Panc1 (cell line): ENCODE results near the gene POU2F1. TPM values are rescaled to one million over a fixed set of nuclear protein-coding genes. Genes with fewer than 3 reads are reported as not detected.

ENCODE experiments used
- ATAC-seq: fragments of 200-7000 bp; cut with Tn5 transposase; 2 replicates; pipeline ENCODE4 v1.9.1; 2020; ENCODE audit warnings: mild to moderate bottlenecking, moderate library complexity
- BruUV-seq: library from RNA; stranded (reverse); fragments of 400-500 nt; replicated peaks from 2 replicates; lab custom pipeline; 2021; lab: Mats Ljungman, UMichigan
- CTCF ChIA-PET: fragments of 300-600 bp; sonication (Branson Sonifier 250); formaldehyde crosslinking; loops from one replicate; lab custom pipeline; 2022; ENCODE audit warnings: antibody characterized with exemption; lab: Charles Lee
- POLR2A ChIA-PET: fragments of 300-600 bp; sonication (Branson Sonifier 250); formaldehyde crosslinking; loops from one replicate; lab custom pipeline; 2022; ENCODE audit warnings: antibody characterized with exemption; lab: Charles Lee
- DNase-seq: peaks from one replicate; pipeline ENCODE4 v3.0.0-alpha.2; 2010; ENCODE audit warnings: low read depth, low spot score
- H3K27ac ChIP-seq: 2 replicates; pipeline ENCODE4 v1.5.1; 2011; ENCODE audit warnings: mild to moderate bottlenecking, low read length, inconsistent platforms
- H3K27me3 ChIP-seq: fragments of 200-500 bp; sonication (Bioruptor generic); 2 replicates; pipeline ENCODE4 v1.6.0; 2014; ENCODE audit warnings: low read length, inconsistent platforms; ENCODE audit not compliant: control insufficient read depth, insufficient read depth
- H3K36me3 ChIP-seq: fragments of 200-500 bp; sonication (Bioruptor generic); 2 replicates; pipeline ENCODE4 v1.5.1; 2014; ENCODE audit warnings: inconsistent platforms, mild to moderate bottlenecking, low read length, moderate library complexity; ENCODE audit not compliant: control insufficient read depth, insufficient read depth
- H3K4me1 ChIP-seq: 2 replicates; pipeline ENCODE4 v1.5.1; 2011; ENCODE audit warnings: inconsistent platforms, mild to moderate bottlenecking, low read length, moderate library complexity; ENCODE audit not compliant: control insufficient read depth, insufficient read depth
- H3K4me3 ChIP-seq, 2 experiments: 2 replicates each; pipeline ENCODE4 v1.5.1; 2011 to 2012; ENCODE audit warnings: low read depth in 2 of 2, low read length in 2 of 2, mild to moderate bottlenecking in 2 of 2, inconsistent platforms in 1 of 2, moderate library complexity in 1 of 2
- H3K9me3 ChIP-seq: fragments of 200-500 bp; sonication (Bioruptor generic); 2 replicates; pipeline ENCODE4 v1.5.1; 2014; ENCODE audit warnings: low read depth, mild to moderate bottlenecking, inconsistent platforms, low read length, moderate library complexity; ENCODE audit not compliant: control insufficient read depth, insufficient read depth
- POLR2AphosphoS5 ChIP-seq: IDR thresholded peaks from 2 replicates; pipeline ENCODE4 v1.6.1; 2012; ENCODE audit warnings: mild to moderate bottlenecking, low read depth, low read length, moderate library complexity
- SIN3A ChIP-seq: IDR thresholded peaks from 2 replicates; pipeline ENCODE4 v1.6.1; 2012; ENCODE audit warnings: low read depth, mild to moderate bottlenecking, low read length, moderate library complexity, borderline replicate concordance; ENCODE audit not compliant: insufficient read depth
- TCF7L2 ChIP-seq: IDR thresholded peaks from 2 replicates; pipeline ENCODE4 v1.6.1; 2011; ENCODE audit warnings: mild to moderate bottlenecking, low read depth, low read length, inconsistent platforms
- in situ Hi-C: cut with HindIII; loops from 2 replicates; pipeline ENCODE4 v1.10.0; 2016; ENCODE audit warnings: low sequenced_read_pairs, low pct_unique_long_range_greater_than_20kb
- intact Hi-C: fragments of 100-400 bp; cut with micrococcal nuclease; formaldehyde crosslinking; loops from one replicate; pipeline ENCODE4 v1.10.0; 2022; ENCODE audit not compliant: unreplicated experiment
- total RNA-seq: library from RNA; stranded (reverse); gene quantifications from one replicate; pipeline ENCODE4 v1.2.1, GENCODE V29; 2021; ENCODE audit not compliant: unreplicated experiment
- TF ChIP-seq, protein P1 (sequence below), 2 experiments: IDR thresholded peaks; 2 replicates each; pipeline ENCODE4 v1.6.1; 2011 to 2012; ENCODE audit warnings: low read depth in 2 of 2, control low read depth in 1 of 2, low read length in 1 of 2, mild to moderate bottlenecking in 1 of 2, moderate library complexity in 1 of 2; ENCODE audit not compliant: insufficient read depth in 1 of 2
- TF ChIP-seq, protein P2 (sequence below): fragments of 450-650 bp; IDR thresholded peaks from 2 replicates; pipeline ENCODE4 v1.5.1; 2017; ENCODE audit warnings: mild to moderate bottlenecking

The POU2F1 gene
- total RNA-seq, 1 experiment from 2014 or later, result 17.1 TPM

DNA sequence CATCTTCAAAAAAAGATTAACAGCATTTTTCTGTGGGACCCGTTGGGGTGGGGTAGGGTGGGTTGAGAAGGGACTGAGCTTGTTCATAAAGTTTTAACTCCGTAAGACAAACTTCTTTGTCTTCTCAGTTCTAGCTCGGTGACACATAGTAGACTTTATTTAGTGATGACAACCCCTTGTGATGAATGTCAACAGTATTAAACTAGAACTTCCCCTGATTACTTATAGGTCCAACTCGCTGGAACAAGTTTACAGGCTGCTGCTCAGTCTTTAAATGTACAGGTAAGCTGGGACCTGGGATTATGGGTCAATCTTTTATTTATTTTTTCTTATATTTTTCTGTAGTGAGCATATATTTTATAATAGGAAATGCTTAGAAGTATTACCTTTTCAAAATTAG lies 149.2 kb downstream of the POU2F1 start:
- intact Hi-C loops, result no loop called here
- no peaks in the 10 kb centered on the region for H3K9me3 ChIP-seq
- ATAC-seq, result no peak
- no peak overlapping the region for H3K27ac ChIP-seq
- no peaks in the 10 kb centered on the region for H3K36me3 ChIP-seq
- TF ChIP-seq SIN3A, result no peak
- TF ChIP-seq, protein P1, sequence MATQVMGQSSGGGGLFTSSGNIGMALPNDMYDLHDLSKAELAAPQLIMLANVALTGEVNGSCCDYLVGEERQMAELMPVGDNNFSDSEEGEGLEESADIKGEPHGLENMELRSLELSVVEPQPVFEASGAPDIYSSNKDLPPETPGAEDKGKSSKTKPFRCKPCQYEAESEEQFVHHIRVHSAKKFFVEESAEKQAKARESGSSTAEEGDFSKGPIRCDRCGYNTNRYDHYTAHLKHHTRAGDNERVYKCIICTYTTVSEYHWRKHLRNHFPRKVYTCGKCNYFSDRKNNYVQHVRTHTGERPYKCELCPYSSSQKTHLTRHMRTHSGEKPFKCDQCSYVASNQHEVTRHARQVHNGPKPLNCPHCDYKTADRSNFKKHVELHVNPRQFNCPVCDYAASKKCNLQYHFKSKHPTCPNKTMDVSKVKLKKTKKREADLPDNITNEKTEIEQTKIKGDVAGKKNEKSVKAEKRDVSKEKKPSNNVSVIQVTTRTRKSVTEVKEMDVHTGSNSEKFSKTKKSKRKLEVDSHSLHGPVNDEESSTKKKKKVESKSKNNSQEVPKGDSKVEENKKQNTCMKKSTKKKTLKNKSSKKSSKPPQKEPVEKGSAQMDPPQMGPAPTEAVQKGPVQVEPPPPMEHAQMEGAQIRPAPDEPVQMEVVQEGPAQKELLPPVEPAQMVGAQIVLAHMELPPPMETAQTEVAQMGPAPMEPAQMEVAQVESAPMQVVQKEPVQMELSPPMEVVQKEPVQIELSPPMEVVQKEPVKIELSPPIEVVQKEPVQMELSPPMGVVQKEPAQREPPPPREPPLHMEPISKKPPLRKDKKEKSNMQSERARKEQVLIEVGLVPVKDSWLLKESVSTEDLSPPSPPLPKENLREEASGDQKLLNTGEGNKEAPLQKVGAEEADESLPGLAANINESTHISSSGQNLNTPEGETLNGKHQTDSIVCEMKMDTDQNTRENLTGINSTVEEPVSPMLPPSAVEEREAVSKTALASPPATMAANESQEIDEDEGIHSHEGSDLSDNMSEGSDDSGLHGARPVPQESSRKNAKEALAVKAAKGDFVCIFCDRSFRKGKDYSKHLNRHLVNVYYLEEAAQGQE (IDR thresholded peaks at IDR 0.05; ENCODE audit: insufficient read depth in 1 of 2, low read depth in 2 of 2, low read length in 1 of 2), result no peak
- no peak for TF ChIP-seq TCF7L2
- no peak for TF ChIP-seq POLR2AphosphoS5
- TF ChIP-seq, protein P2, sequence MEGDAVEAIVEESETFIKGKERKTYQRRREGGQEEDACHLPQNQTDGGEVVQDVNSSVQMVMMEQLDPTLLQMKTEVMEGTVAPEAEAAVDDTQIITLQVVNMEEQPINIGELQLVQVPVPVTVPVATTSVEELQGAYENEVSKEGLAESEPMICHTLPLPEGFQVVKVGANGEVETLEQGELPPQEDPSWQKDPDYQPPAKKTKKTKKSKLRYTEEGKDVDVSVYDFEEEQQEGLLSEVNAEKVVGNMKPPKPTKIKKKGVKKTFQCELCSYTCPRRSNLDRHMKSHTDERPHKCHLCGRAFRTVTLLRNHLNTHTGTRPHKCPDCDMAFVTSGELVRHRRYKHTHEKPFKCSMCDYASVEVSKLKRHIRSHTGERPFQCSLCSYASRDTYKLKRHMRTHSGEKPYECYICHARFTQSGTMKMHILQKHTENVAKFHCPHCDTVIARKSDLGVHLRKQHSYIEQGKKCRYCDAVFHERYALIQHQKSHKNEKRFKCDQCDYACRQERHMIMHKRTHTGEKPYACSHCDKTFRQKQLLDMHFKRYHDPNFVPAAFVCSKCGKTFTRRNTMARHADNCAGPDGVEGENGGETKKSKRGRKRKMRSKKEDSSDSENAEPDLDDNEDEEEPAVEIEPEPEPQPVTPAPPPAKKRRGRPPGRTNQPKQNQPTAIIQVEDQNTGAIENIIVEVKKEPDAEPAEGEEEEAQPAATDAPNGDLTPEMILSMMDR, result no peak
- DNase-seq, result no peak
- POLR2A ChIA-PET, result no interaction called here
- CTCF ChIA-PET, result no interaction called here
- BruUV-seq, result no TSS peak
- H3K4me3 ChIP-seq, result no peak overlapping the region
- in situ Hi-C loops, result no loop called here
- H3K4me1 ChIP-seq, result no peaks in the 10 kb centered on the region
- no peaks in the 10 kb centered on the region for H3K27me3 ChIP-seq

DNA sequence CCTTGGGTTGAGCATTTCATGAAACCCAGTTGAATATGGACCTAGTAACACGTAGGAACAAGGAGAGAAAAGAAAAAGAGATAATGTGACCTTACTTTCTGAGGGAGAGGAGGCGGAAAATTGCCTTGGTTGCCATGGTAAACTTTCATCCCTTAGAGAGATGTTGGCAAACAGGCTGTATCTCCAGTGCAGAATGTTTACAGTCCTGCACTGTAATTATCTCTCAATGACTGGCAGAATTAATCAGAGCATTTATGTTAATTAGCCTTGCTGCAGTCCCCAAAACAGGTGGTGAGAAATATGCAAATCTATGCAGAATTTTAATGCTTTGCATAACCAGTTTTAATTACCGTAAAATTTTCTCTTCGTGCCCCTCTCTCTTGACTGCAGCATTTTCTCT lies 150.3 kb downstream of the POU2F1 start:
- intact Hi-C loops, result no loop called here
- ChIA-PET CTCF (no interaction called here), POLR2A (no interaction called here)
- Histone ChIP-seq H3K36me3 (no peaks in the 10 kb centered on the region), H3K9me3 (no peaks in the 10 kb centered on the region), H3K4me1 (no peaks in the 10 kb centered on the region), H3K27me3 (no peaks in the 10 kb centered on the region), H3K4me3 (no peak overlapping the region), H3K27ac (no peak overlapping the region)
- in situ Hi-C loops, result no loop called here
- TF ChIP-seq SIN3A (no peak), POLR2AphosphoS5 (no peak), TCF7L2 (no peak)
- TF ChIP-seq, protein P1 (IDR thresholded peaks at IDR 0.05; ENCODE audit: insufficient read depth in 1 of 2, low read depth in 2 of 2, low read length in 1 of 2), result no peak
- TF ChIP-seq, protein P2, result no peak
- DNase-seq, result no peak
- no peak for ATAC-seq
- no TSS peak for BruUV-seq
